ENCODE measurements around the gene FGF14.

Gene FGF14

GRCh38 chr13:102261316-102261715 is 140.5 kb downstream of the FGF14 start:
- Histone ChIP-seq H3K4me3 (ENCODE audit: severe bottlenecking) (no peak overlapping the region), H3K27ac (ENCODE audit: poor library complexity, severe bottlenecking) (no peak overlapping the region), H3K4me1 (ENCODE audit: insufficient read depth, poor library complexity, severe bottlenecking) (no peaks in the 10 kb centered on the region), H3K36me3 (ENCODE audit: low read depth) (no peaks in the 10 kb centered on the region), H3K9me3 (ENCODE audit: severe bottlenecking) (no peaks in the 10 kb centered on the region), H3K27me3 (ENCODE audit: insufficient read depth, poor library complexity, severe bottlenecking) (no peaks in the 10 kb centered on the region)
- DNase-seq (ENCODE audit: low spot score) (no peak), ATAC-seq (ENCODE audit: low read depth) (no peak)
- TF ChIP-seq CTCF (IDR thresholded peaks at IDR 0.05; ENCODE audit: poor library complexity, severe bottlenecking), result no peak

- Histone ChIP-seq H3K4me1 (ENCODE audit: insufficient read depth, poor library complexity, severe bottlenecking) (no peaks in the 10 kb centered on the region), H3K27ac (ENCODE audit: poor library complexity, severe bottlenecking) (no peak overlapping the region), H3K36me3 (ENCODE audit: low read depth) (no peaks in the 10 kb centered on the region), H3K9me3 (ENCODE audit: severe bottlenecking) (no peaks in the 10 kb centered on the region), H3K27me3 (ENCODE audit: insufficient read depth, poor library complexity, severe bottlenecking) (no peaks in the 10 kb centered on the region), H3K4me3 (ENCODE audit: severe bottlenecking) (no peak overlapping the region)
- TF ChIP-seq CTCF (IDR thresholded peaks at IDR 0.05; ENCODE audit: poor library complexity, severe bottlenecking), result no peak
- DNase-seq (ENCODE audit: low spot score) (no peak), ATAC-seq (ENCODE audit: low read depth) (no peak)
Observed at GRCh38 chr13:102260256-102260655, 141.6 kb downstream of the FGF14 start.

GRCh38 chr13:102255409-102255808 is 146.4 kb downstream of the FGF14 start:
- Histone ChIP-seq H3K4me3 (ENCODE audit: severe bottlenecking) (no peak overlapping the region), H3K27ac (ENCODE audit: poor library complexity, severe bottlenecking) (no peak overlapping the region), H3K9me3 (ENCODE audit: severe bottlenecking) (no peaks in the 10 kb centered on the region), H3K36me3 (ENCODE audit: low read depth) (no peaks in the 10 kb centered on the region), H3K27me3 (ENCODE audit: insufficient read depth, poor library complexity, severe bottlenecking) (no peaks in the 10 kb centered on the region), H3K4me1 (ENCODE audit: insufficient read depth, poor library complexity, severe bottlenecking) (no peaks in the 10 kb centered on the region)
- TF ChIP-seq CTCF (IDR thresholded peaks at IDR 0.05; ENCODE audit: poor library complexity, severe bottlenecking), result no peak
- ATAC-seq (ENCODE audit: low read depth), result no peak
- DNase-seq (ENCODE audit: low spot score), result no peak

GRCh38 chr13:102251817-102252216 is 150.0 kb downstream of the FGF14 start:
- no peaks in the 10 kb centered on the region for H3K4me1 ChIP-seq (ENCODE audit: insufficient read depth, poor library complexity, severe bottlenecking)
- H3K9me3 ChIP-seq (ENCODE audit: severe bottlenecking), result no peaks in the 10 kb centered on the region
- TF ChIP-seq CTCF (IDR thresholded peaks at IDR 0.05; ENCODE audit: poor library complexity, severe bottlenecking), result no peak
- no peak overlapping the region for H3K4me3 ChIP-seq (ENCODE audit: severe bottlenecking)
- ATAC-seq (ENCODE audit: low read depth) (no peak), DNase-seq (ENCODE audit: low spot score) (no peak)
- H3K36me3 ChIP-seq (ENCODE audit: low read depth), result no peaks in the 10 kb centered on the region
- H3K27ac ChIP-seq (ENCODE audit: poor library complexity, severe bottlenecking), result no peak overlapping the region
- no peaks in the 10 kb centered on the region for H3K27me3 ChIP-seq (ENCODE audit: insufficient read depth, poor library complexity, severe bottlenecking)

GRCh38 chr13:102250448-102250847 is 151.4 kb downstream of the FGF14 start:
- no peaks in the 10 kb centered on the region for H3K9me3 ChIP-seq (ENCODE audit: severe bottlenecking)

More at GRCh38 chr13:102250448-102250847, 151.4 kb downstream of the FGF14 start:
- no peak overlapping the region for H3K4me3 ChIP-seq (ENCODE audit: severe bottlenecking)
- ATAC-seq (ENCODE audit: low read depth) (no peak), DNase-seq (ENCODE audit: low spot score) (no peak)
- no peaks in the 10 kb centered on the region for H3K27me3 ChIP-seq (ENCODE audit: insufficient read depth, poor library complexity, severe bottlenecking)
- no peaks in the 10 kb centered on the region for H3K4me1 ChIP-seq (ENCODE audit: insufficient read depth, poor library complexity, severe bottlenecking)
- H3K27ac ChIP-seq (ENCODE audit: poor library complexity, severe bottlenecking), result no peak overlapping the region
- TF ChIP-seq CTCF (IDR thresholded peaks at IDR 0.05; ENCODE audit: poor library complexity, severe bottlenecking), result no peak
- H3K36me3 ChIP-seq (ENCODE audit: low read depth), result no peaks in the 10 kb centered on the region
